Fibroblast of lung (primary cell): ENCODE measurements around the gene PPM1G. TPM values are rescaled to one million over a fixed set of nuclear protein-coding genes. Genes with fewer than 3 reads are reported as not detected.

Source experiments
- DNase-seq, 2 donors: peaks; one replicate each; pipeline versions ENCODE4 v3.0.0 to v3.0.0-alpha.2; 2010; ENCODE audit warnings: low read depth in 2 of 2
- H2AFZ ChIP-seq: 2 replicates; pipeline ENCODE4 v1.5.1; 2012; ENCODE audit warnings: low read length, control low read depth, inconsistent platforms
- H3K27ac ChIP-seq: 2 replicates; pipeline ENCODE4 v1.5.1; 2011; ENCODE audit warnings: low read length, control low read depth; ENCODE audit not compliant: insufficient read depth
- H3K27me3 ChIP-seq: 2 replicates; pipeline ENCODE4 v1.5.1; 2011; ENCODE audit warnings: mild to moderate bottlenecking, low read length; ENCODE audit not compliant: control insufficient read depth, insufficient read depth
- H3K36me3 ChIP-seq: 2 replicates; pipeline ENCODE4 v1.5.1; 2011; ENCODE audit warnings: low read length; ENCODE audit not compliant: control insufficient read depth, insufficient read depth
- H3K4me1 ChIP-seq: 2 replicates; pipeline ENCODE4 v1.5.1; 2011; ENCODE audit warnings: low read length; ENCODE audit not compliant: control insufficient read depth, insufficient read depth; ENCODE audit errors: extremely low read depth
- H3K4me2 ChIP-seq: 2 replicates; pipeline ENCODE4 v1.5.1; 2011; ENCODE audit warnings: low read length, control low read depth; ENCODE audit not compliant: insufficient read depth; ENCODE audit errors: extremely low read depth
- H3K4me3 ChIP-seq, 4 experiments: fragments of 200-600 bp in 1 of 4; sonication (generic) in 1 of 4; replicated peaks in 1 of 4; 2 replicates each; pipeline ENCODE4 v1.5.1; 2011 to 2016; ENCODE audit warnings: low read length in 4 of 4, low read depth in 3 of 4, mild to moderate bottlenecking in 3 of 4, control low read depth in 2 of 4, inconsistent platforms in 1 of 4, mixed read lengths in 1 of 4; ENCODE audit not compliant: insufficient read depth in 1 of 4; ENCODE audit errors: control extremely low read depth in 1 of 4
- H3K79me2 ChIP-seq: 2 replicates; pipeline ENCODE4 v1.5.1; 2012; ENCODE audit warnings: mild to moderate bottlenecking, low read length, inconsistent platforms; ENCODE audit not compliant: control insufficient read depth, insufficient read depth
- H3K9ac ChIP-seq: 2 replicates; pipeline ENCODE4 v1.5.1; 2011; ENCODE audit warnings: mild to moderate bottlenecking, low read length, control low read depth; ENCODE audit not compliant: insufficient read depth
- H3K9me3 ChIP-seq: 2 replicates; pipeline ENCODE4 v1.5.1; 2012; ENCODE audit warnings: low read depth, low read length; ENCODE audit not compliant: control insufficient read depth, insufficient read depth
- H4K20me1 ChIP-seq: 2 replicates; pipeline ENCODE4 v1.5.1; 2011; ENCODE audit warnings: low read length; ENCODE audit not compliant: control insufficient read depth, insufficient read depth; ENCODE audit errors: extremely low read depth
- CTCF ChIP-seq, 2 donors: IDR thresholded peaks in 1 of 2; conservative IDR thresholded peaks in 1 of 2; 1 replicate in 1 of 2; 2 replicates in 1 of 2; pipeline ENCODE4 v1.5.1; 2011 to 2012; ENCODE audit warnings: low read length in 2 of 2, control low read depth in 1 of 2, inconsistent platforms in 1 of 2, low read depth in 1 of 2, mild to moderate bottlenecking in 1 of 2
- EZH2 ChIP-seq: IDR thresholded peaks from 2 replicates; pipeline ENCODE4 v1.5.1; 2012; ENCODE audit warnings: low read length, control low read depth, mild to moderate bottlenecking; ENCODE audit errors: missing control alignments
- polyA plus RNA-seq, 2 donors: library from polyadenylated mRNA; depleted of rRNA in 1 of 2; stranded (reverse) in 1 of 2; unstranded in 1 of 2; fragments of >200 nt; gene quantifications; 2 replicates each; pipeline ENCODE4 v1.2.1, GENCODE V29; 2011 to 2012; ENCODE audit warnings: missing spikeins in 1 of 2
- total RNA-seq: library from RNA; depleted of rRNA; stranded (reverse); fragments of >200 nt; gene quantifications from 2 replicates; pipeline ENCODE4 v1.2.1, GENCODE V29; 2014

PPM1G gene
- total and polyA plus RNA-seq, 2 donors (not counting 1 experiment from before 2014, with no cell fraction given), result 54.7 to 67.0 TPM

- H3K4me1 ChIP-seq, result peaks cover 8% of the 10 kb centered on the region
- H3K9me3 ChIP-seq, result no peaks in the 10 kb centered on the region
- DNase-seq, result peak; percentile 98
- H2AFZ ChIP-seq, result peak within 1 kb of the TSS; percentile 86
- peak within 1 kb of the TSS; percentile 77 to 100 (median 90) for H3K4me3 ChIP-seq
- no peaks in the 10 kb centered on the region for H3K36me3 ChIP-seq
- H3K9ac ChIP-seq, result peak within 1 kb of the TSS; percentile 90
- peak within 1 kb of the TSS; percentile 100 for H3K4me2 ChIP-seq
- no peaks in the 10 kb centered on the region for H4K20me1 ChIP-seq
- H3K27ac ChIP-seq, result peak within 1 kb of the TSS; percentile 96
- TF ChIP-seq CTCF (conservative IDR thresholded peaks at IDR 0.05 in 1 of 2, IDR thresholded peaks at IDR 0.05 in 1 of 2; ENCODE audit: low read depth in 1 of 2, low read length in 2 of 2) (no peak), EZH2 (no peak)
- H3K79me2 ChIP-seq, result peaks cover 56% of the 10 kb centered on the region
- H3K27me3 ChIP-seq, result no peaks in the 10 kb centered on the region
Observed at GRCh38 chr2:27356382-27357181, 52.8 kb downstream of the PPM1G start, which contains the start of gene GTF3C2. GTF3C2 (minus strand) TSS chr2:27356764; CDS start chr2:27343554, 13,210 bp downstream.

GRCh38 chr2:27356056-27356381 lies 53.4 kb downstream of the PPM1G start:
- Histone ChIP-seq H4K20me1 (no peaks in the 10 kb centered on the region), H3K4me3 (peak overlapping the region; percentile 77 to 100 (median 90)), H3K79me2 (peaks cover 58% of the 10 kb centered on the region), H3K27ac (peak overlapping the region; percentile 96), H3K4me2 (peak overlapping the region; percentile 74), H3K27me3 (no peaks in the 10 kb centered on the region), H2AFZ (peak overlapping the region; percentile 86), H3K9me3 (no peaks in the 10 kb centered on the region), H3K36me3 (no peaks in the 10 kb centered on the region), H3K9ac (peak overlapping the region; percentile 90), H3K4me1 (peaks cover 8% of the 10 kb centered on the region)
- TF ChIP-seq EZH2 (no peak), CTCF (conservative IDR thresholded peaks at IDR 0.05 in 1 of 2, IDR thresholded peaks at IDR 0.05 in 1 of 2; ENCODE audit: low read depth in 1 of 2, low read length in 2 of 2) (no peak)
- peak; percentile 52 to 54 for DNase-seq

GRCh38 chr2:27354597-27354927 lies 54.8 kb downstream of the PPM1G start:
- Histone ChIP-seq H3K4me2 (no peak overlapping the region), H2AFZ (no peak overlapping the region), H3K27ac (no peak overlapping the region), H4K20me1 (no peaks in the 10 kb centered on the region), H3K36me3 (no peaks in the 10 kb centered on the region), H3K9ac (no peak overlapping the region), H3K79me2 (peaks cover 63% of the 10 kb centered on the region), H3K4me3 (no peak overlapping the region), H3K9me3 (no peaks in the 10 kb centered on the region), H3K4me1 (peaks cover 8% of the 10 kb centered on the region), H3K27me3 (no peaks in the 10 kb centered on the region)
- no peak for DNase-seq
- no peak for TF ChIP-seq CTCF (conservative IDR thresholded peaks at IDR 0.05 in 1 of 2, IDR thresholded peaks at IDR 0.05 in 1 of 2; ENCODE audit: low read depth in 1 of 2, low read length in 2 of 2)
- TF ChIP-seq EZH2, result no peak
